CMK (cell line): ENCODE measurements around the gene CUL9.
A peak's percentile ranks its signal among the peaks of the same experiment; 100 is the strongest.

ENCODE experiments used
- DNase-seq: peaks from one replicate; pipeline ENCODE4 v3.0.0-alpha.2; 2010; ENCODE audit warnings: low read depth

CUL9 gene

DNA sequence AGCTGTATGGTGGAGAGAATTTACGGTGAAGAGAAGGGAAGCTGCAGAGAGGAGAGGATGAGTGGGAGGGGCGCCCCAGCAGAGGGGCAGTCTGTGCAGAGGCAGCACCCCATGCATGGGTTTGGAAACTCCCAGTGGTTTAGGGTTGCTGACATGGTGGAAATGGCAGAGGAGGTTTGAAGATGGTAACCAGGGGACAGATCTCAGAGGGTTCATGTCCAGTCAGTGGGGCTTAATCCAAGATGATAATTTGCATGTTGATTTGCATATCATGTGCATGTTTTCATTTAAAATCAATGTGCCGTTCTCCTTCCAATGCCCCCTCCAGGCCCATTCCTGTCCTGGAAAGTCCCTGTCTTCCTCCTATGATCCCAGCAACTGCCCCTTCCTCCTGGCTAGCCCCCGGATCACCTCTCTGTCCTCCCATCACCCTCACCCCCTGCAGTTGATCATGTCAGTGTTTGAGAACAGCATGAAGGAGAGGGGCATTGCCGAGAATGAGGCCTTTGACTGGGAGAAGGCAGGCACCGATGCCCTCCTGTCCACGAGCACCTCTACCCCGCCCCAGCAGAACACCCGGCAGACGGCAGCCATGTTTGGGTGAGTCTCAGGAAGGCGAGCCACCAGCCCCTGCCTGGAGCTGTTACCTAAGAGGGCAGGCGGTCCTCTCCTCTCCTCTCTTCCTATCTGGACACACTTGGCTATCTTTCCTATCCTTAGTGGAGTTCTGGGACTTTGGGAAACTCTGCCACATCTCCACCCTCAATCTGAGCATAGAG lies 75.6 kb downstream of the CUL9 start:
- DNase-seq = no peak

DNA sequence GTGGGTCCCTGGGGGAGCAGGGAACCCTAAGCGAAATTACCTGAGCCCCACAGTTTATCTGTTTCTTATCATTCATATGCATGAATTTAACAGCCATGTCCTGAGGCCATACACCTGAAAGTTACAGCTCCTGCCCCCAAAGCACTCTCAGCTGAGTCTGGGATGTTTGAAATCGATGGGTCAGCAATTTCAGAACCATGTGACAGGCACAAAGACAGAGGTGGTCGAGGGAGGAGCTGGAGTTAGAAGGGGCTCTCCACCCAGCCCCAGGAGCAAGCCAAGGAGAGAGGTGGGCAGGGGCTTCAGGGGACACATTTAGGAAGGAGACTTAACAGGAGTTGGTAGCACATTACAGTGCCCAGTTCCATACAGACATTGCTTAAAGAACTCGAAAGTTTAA lies 76.2 kb downstream of the CUL9 start:
- DNase-seq = no peak

DNA sequence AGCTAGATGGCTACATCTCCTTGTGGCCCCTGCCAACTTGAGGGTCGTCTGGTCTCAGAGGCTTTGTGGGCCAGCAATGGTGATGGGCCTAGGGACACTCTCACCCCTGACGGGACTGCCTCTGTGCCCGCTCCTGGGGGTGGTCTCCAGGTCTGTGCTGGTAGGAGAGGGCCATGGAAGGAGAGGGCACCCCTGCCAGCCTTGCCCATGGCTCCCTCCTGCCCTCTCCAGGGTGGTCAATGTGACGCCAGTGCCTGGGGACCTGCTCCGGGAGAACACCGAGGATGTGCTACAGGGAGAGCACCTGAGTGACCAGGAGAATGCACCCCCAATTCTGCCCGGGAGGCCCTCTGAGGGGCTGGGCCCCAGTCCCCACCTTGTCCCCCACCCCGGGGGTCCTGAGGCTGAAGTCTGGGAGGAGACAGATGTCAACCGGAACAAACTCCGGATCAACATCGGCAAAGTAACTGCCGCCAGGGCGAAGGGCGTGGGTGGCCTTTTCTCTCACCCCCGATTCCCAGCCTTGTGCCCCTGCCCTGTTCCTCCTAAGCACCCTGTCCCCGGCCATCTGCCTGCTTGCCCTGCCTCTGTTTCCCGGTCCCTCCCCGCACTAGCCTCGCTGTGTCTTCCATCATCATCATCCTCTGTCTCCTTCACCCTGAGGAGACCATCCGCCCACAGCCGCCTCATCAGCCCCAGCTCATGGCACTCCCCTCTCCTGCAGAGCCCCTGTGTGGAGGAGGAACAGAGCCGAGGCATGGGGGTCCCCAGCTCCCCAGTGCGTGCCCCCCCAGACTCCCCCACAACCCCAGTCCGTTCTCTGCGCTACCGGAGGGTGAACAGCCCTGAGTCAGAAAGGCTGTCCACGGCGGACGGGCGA lies 77.1 kb downstream of the CUL9 start:
- no peak for DNase-seq

DNA sequence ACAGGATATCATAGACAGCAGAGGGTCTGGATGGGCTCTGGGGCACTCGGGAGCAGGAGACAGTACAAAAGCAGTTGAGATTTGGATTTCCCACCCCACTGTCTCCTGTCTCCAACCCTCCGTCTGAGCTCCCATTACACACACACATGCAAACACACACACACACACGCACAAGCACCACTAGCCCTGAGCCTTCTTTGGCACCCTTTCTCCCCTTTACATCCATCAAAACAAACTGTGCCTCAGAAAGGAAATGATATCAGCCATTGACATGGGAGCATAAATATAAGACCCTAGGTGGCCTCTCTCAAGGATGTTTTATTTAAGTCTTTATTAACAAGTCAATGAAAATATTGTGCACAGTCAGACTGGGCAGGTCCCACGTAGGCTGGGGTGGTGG lies 78.8 kb downstream of the CUL9 start:
- no peak for DNase-seq

DNA sequence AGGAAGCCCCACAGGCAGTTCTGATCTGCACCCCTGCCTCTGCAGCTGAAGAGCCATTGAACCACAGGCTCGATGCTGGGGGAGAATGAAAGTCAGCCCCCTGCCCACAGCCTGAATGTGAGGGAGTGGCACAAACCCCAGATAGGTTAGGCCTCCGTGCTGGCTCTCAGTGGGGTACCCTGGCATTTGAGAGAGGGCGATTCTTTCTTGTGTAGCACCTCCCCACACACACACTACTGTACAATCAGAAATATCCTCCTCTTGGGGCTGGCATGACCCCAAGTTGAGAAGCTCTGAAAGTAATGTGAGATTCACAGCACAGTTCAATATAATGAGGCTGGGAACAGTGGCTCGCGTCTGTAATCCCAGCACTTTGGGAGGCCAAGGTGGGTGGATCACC lies 79.2 kb downstream of the CUL9 start:
- DNase-seq = no peak

DNA sequence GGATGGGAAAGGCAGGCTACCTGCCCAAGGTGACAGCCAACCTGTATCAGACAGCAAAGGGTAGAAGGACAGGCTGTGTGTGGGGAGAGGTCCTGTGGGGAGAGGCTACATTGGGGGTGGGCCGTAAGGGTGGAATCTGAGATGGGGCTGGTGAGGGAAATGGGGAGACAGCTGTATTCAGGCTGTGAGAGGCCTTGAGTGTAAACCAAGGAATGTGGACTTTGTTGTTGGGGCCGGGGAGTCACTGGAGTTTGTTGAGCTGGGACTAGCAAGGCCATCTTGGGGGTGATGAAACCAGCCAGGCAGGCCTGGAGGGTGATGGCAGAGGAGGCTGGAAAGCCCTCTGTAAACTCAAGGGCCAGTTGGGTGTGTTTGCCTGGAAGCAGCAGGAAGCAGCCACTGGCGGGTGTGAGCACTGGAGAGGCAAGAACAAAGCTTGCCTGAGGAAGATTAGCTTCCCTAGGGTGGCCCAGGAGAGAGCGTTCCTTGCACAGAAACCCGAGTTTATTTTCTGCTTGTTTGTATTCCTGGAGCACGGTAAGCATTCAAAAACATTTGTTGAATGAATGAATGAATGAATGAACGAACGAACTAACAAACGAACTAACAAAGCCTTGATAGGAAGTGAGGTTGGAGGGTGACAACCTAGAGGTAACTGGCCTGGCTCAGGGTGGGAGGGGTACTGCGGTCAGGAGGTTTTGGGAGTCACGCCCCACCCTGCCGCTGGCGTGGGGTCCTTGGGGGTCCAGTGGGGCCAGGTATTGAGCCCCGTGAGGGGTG lies 80.2 kb downstream of the CUL9 start:
- DNase-seq = no peak

DNA sequence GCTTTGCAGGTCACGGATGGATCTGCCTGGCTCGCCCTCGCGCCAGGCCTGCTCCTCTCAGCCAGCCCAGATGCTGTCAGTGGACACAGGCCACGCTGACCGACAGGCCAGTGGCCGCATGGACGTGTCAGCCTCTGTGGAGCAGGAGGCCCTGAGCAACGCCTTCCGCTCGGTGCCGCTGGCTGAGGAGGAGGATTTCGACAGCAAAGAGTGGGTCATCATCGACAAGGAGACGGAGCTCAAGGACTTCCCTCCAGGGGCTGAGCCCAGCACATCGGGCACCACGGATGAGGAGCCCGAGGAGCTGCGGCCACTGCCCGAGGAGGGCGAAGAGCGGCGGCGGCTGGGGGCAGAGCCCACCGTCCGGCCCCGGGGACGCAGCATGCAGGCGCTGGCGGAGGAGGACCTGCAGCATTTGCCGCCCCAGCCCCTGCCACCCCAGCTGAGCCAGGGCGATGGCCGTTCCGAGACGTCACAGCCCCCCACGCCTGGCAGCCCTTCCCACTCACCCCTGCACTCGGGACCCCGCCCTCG lies 80.9 kb downstream of the CUL9 start:
- no peak for DNase-seq

DNA sequence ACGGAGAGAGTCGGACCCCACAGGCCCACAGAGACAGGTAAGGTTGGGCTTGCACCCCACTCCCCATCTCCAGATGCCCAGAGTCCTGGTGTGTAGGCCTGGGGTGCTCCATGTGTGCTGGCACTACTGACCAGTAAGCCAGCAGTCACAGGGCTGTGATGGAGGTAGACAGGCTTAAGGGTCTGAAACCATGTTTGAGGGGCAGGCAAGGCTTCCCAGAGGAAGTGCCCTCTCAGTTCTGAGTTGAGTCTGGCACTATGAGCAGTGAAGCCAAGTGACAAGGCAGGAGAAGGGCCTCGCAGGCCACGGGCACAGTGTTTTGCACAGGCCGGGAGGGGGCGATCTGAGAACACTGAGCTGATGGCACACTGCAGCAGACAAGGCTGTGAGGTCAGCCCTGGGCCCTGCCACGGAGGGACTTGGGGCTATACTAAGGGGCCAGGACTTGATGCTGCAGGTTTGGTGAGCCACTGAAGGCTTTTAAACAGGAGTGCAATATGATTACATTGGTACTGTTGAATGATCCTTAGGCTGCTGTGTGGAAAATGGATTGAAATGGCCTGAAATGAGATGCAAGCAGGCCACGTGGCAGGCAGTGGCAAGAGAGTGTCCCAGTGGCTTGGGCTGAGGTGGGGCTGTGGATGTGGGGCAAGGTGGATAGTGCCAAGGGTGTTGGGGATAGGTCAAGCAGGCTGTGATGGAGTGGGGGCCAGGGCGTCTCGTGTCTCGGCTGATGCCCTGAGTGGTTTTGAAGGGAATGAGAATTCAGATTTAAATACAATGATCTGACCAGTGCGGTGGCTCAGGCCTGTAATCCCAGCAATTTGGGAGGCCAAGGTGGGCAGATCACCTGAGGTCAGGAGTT lies 81.5 kb downstream of the CUL9 start:
- DNase-seq = peak; percentile 38

DNA sequence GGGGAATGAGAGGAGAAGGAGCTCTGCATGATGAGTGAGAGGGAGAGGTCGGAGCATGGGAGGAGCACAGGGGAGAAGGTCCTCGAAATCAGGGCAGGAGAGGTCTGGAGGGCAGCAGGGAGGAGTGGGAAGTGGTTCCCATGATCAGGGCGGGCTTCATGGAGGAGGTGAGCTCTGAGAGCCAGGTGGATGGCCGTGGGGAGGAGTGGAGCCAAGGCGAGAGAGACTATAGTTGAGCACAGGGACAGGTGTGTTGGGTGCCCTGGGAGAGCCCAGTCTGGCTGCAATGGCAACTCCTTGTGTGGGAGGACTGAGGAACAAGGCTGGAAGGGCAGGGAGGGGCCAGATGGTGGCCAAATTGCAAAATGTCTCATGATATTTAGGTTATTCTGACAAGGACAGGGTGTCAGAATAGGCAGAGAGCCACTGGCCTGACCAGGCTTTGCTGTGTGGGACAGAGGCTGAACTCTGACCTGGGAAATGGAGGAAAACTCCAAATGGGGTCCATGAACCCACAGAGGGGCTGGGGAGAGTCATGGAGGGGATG lies 82.7 kb downstream of the CUL9 start:
- no peak for DNase-seq

DNA sequence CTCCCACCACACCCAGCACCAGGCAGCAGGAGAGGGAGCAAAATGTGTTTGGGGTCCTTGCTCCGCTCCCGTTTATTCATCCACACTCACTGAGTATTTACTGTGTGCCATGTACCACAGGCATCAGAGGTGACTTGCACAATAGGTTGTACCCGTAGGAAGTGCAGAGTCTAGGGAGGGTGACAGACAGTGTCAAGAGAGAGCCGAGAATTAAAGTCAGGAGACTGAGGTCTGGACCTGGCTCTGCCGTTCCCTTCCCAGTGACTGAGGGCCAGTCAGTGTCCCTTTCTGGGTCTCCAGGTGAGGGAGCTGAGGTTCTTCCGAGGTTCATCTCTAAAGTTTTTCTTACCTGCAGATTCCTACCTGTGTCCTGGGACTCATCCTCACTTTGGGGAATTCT lies 83.6 kb downstream of the CUL9 start:
- DNase-seq = no peak

DNA sequence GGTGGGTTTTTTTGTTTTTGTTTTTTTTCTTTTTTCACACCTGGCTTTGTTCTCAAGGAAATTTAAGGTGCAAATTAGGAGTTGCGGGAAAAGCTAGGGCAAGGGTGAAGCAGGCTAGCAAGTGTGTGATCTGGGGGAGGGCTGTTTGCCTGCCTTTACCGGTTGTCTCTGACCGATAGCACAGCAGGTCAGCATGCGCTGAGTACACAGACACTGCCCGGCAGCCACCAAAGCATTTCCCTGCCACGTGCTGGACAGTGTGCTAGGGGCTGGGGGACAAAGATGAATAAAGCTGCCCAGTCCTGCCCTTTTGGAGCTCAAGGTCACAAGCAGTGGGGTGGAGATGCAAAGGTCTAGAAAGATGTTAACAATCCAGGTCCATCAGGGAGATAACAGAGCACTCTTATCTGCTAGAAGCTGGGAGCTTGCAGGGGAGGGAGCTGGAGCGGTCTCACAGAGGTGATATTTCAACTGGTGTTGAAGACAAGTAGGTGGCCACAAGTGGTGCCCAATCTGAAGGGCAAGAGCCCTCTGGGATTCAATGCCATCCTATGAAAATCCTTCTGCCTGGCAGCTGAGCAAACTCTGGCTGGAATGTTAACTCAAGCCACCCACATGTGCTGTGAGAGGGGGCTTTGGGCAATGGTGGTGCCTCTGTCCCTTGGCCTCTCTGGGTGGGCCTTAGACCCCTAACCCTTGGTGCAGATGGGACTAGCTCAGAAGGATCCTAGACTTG lies 85.8 kb downstream of the CUL9 start:
- DNase-seq = no peak

DNA sequence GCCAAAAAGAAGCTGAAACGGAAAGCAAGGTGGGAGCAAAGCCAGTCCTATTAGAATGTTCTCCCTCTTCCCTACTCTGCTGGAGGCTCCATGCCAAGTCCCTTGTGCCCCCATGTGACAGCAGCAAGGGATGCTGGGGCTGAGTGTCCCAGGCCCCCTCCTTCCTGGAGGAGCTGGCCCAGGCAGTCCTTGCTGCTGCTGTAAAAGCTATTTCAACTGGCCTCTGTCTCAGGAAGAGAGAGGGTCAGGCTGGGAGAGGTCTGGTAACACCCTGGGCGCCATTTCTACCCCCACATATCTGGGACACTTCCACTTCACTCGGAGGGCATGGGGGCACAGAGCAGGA lies 86.3 kb downstream of the CUL9 start:
- no peak for DNase-seq

DNA sequence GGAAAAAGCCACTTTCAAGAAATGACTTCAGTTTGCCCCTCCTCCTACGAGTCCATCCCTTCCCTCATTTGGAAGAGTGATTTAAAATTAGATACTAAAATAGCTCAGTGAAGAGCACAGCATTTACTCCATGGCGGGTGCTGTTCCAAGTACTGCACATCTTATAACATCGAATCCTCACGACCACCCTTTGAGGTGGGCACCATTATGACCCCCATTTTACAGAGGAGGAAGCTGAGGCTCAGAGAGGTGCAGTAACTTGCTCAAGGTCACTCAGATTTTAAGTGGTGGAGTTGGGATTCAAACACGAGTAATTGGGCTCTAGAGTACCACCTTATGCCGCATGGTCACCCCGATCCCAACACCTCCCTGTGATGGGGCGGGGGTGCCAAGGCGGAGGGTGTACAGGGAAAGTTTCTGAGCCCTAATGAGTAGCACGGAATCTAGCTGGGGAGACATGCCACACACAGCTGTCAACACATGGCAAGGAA lies 86.8 kb downstream of the CUL9 start:
- DNase-seq = no peak

DNA sequence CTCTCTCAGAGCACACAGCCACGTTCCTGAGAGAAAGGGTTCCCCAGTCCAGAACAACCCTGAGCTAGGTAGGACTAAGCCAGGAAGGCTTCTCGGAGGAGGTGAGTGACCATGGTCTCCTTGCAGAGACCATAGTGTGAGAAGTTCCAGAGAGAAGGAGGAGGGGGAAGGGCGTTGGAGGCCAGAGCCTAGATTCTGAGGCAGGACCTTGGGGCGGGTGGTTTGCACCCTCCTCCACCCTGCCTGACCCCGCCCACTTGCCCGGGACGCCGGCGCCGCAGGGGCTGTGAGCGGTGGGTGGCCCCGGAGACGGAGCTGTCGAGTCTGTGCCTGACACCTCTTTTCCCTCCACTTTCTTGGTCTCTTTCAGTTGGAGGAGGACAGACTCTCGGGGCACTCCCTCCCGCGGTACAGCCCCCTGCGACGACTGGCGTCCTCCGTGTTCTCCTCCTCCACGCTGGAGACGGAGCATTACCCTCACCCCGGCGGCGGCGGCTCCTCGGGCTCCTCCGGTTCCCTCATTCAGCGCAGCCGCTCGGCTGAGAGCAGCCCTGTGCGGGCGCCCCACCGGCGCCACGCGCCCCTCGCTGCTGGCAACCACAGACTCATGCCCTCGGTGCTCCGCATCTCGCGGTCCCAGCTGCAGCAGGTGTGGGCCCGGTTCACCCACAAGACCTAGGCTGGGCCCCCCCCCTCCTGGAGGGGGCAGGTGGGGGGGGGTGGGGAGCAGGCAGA lies 87.4 kb downstream of the CUL9 start:
- no peak for DNase-seq

DNA sequence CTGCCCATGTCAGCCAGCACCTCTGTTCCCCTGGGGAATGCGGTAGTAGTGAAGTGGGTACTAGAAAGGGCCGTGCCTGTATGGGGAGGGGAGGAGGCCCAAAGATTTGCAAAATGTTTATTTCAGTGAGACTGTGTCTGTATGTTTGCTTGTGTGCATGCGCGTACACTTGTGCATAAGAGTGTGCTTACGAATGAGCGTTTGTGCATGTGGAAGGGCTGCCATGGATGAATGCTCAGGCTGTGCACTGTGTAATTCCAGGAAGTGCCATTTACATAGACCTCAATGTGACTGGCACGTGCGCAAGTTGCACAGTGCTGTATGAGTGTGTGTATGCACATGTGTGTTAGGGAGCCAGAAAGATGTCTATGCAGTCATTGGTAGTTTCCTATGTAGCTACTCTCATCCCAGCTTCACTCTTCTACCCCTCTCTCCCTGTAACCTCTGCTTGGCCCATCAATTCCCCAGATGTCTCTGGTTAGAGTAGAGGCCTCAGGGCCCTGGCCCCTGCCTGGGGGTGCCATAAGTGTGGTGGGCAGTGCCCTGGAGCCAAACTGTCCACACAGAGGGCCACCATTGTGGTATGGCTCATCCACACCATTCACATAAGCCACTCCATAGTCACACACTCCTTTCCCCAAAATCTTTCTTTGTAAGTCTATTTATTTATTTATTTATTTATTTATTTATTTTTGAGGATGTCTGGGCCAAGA lies 89.3 kb downstream of the CUL9 start:
- no peak for DNase-seq

DNA sequence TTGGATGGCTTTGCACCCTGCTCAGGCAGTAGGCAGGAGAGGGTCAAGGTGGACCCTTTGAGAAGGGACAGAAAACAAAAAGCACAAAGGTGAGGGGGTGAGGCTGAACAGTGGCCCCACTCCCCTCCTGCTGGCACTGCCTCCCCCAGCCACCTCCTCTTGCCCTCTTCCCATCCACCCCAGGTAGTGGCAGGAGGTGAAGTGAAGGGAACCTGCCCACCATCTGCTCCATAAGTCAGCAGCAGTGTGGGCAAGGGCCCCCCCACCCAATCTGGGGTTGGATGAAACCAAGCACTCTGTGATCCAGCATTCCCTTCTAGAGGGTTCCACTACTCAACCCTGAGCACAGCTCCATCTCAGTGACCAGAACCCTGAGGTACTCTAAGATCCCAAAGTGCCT lies 89.9 kb downstream of the CUL9 start:
- DNase-seq = no peak

DNA sequence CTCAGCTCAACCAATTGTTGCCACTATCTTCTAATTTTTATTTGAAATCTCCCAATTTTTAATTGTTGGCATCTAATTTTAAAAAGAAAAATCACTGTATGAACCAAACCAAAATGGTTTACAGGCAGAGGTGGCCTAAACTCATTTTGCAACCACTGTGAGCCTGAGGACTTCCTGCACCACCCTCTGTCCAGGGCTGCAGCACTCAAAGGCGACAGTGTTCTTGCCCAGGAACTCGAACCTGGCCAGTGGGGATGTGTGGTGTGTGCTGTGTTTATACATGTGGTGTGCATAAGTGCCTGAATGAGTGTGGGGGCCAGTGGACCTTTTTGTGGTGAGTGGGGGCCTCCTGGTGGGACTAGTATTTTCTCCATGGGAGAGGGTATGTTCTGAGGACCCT lies 91.7 kb downstream of the CUL9 start:
- no peak for DNase-seq
